MCF 10A (cell line): Measurements from ENCODE around the gene PAMR1. TPM values are rescaled to one million over a fixed set of nuclear protein-coding genes. Genes with fewer than 3 reads are reported as not detected.

Experiments
- BruUV-seq: library from RNA; stranded (reverse); fragments of 400-500 nt; replicated peaks from 2 replicates; lab custom pipeline; 2021; lab: Mats Ljungman, UMichigan
- CTCF ChIA-PET: fragments of 300-600 bp; sonication (Branson Sonifier 250); formaldehyde crosslinking; extraction: SDS; loops from one replicate; lab custom pipeline; 2021; ENCODE audit warnings: antibody characterized with exemption, inconsistent platforms; lab: Yijun Ruan, JAX
- POLR2A ChIA-PET: fragments of 300-600, 350-650 bp; sonication (Branson Sonifier 250); formaldehyde crosslinking; extraction: SDS; loops from one replicate; lab custom pipeline; 2020; ENCODE audit warnings: antibody characterized with exemption, inconsistent platforms; lab: Yijun Ruan, JAX
- DNase-seq: peaks from one replicate; pipeline ENCODE4 v3.0.0-alpha.2; 2018; ENCODE audit not compliant: unreplicated experiment
- H3K27ac Mint-ChIP-seq: one replicate; pipeline ENCODE4 v1.8.0; 2022; ENCODE audit warnings: mild to moderate bottlenecking, low read depth, mixed read lengths; ENCODE audit not compliant: unreplicated experiment
- H3K27me3 Mint-ChIP-seq: one replicate; pipeline ENCODE4 v1.8.0; 2022; ENCODE audit warnings: mixed read lengths; ENCODE audit not compliant: insufficient read depth, unreplicated experiment
- H3K36me3 Mint-ChIP-seq: one replicate; pipeline ENCODE4 v1.8.0; 2022; ENCODE audit warnings: mild to moderate bottlenecking, moderate library complexity, mixed read lengths; ENCODE audit not compliant: insufficient read depth, unreplicated experiment
- H3K4me1 Mint-ChIP-seq: one replicate; pipeline ENCODE4 v1.8.0; 2022; ENCODE audit warnings: mixed read lengths; ENCODE audit not compliant: insufficient read depth, unreplicated experiment
- H3K4me3 Mint-ChIP-seq: one replicate; pipeline ENCODE4 v1.8.0; 2022; ENCODE audit warnings: mild to moderate bottlenecking, moderate library complexity, mixed read lengths; ENCODE audit not compliant: unreplicated experiment
- H3K9me3 Mint-ChIP-seq: one replicate; pipeline ENCODE4 v1.8.0; 2022; ENCODE audit warnings: mixed read lengths; ENCODE audit not compliant: unreplicated experiment
- intact Hi-C: fragments of 100-400 bp; cut with micrococcal nuclease; formaldehyde crosslinking; loops from 2 replicates; pipeline ENCODE4 v1.14.1; 2022
- total RNA-seq: library from RNA; stranded (reverse); gene quantifications from 2 replicates; pipeline ENCODE4 v1.2.3, GENCODE V29; 2022
- TF ChIP-seq, protein P1 (sequence below): fragments of 200-600 bp; IDR thresholded peaks from one replicate; pipeline ENCODE4 v1.8.0; 2022; ENCODE audit warnings: antibody characterized with exemption, mild to moderate bottlenecking; ENCODE audit not compliant: unreplicated experiment

Gene PAMR1
- total RNA-seq, 1 experiment from 2014 or later: 0.51 TPM

DNA sequence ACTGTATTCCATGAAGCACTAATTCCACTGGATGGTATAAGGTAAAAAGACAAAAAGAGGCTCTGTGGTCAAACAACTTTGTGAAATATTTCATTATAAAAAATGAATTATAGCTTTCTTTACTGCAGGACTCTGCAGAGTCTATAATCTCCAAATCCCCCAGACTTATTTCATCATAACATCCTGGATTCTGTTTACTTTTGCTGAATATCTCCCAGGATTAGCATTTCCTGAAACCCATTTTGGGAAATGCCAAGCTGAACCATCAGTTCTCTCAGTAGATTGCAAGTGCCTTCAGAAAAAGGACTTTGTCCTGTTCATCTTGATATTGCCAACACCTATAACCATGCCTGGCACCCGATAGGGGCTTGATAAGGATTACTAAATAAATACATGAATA, 7.9 kb downstream of the PAMR1 start:
- H3K4me3 Mint-ChIP-seq: no peak overlapping the region
- BruUV-seq: no TSS peak
- intact Hi-C loops: no loop called here
- ChIA-PET CTCF (no interaction called here), POLR2A (interaction anchor here (1.3 kb wide), 1 partner anchor 13 kb away, joined by 4 read pairs; no protein-coding TSS in a partner anchor)
- H3K4me1 Mint-ChIP-seq: peaks cover 6% of the 10 kb centered on the region
- peaks cover 14% of the 10 kb centered on the region for H3K27me3 Mint-ChIP-seq
- TF ChIP-seq, protein P1, sequence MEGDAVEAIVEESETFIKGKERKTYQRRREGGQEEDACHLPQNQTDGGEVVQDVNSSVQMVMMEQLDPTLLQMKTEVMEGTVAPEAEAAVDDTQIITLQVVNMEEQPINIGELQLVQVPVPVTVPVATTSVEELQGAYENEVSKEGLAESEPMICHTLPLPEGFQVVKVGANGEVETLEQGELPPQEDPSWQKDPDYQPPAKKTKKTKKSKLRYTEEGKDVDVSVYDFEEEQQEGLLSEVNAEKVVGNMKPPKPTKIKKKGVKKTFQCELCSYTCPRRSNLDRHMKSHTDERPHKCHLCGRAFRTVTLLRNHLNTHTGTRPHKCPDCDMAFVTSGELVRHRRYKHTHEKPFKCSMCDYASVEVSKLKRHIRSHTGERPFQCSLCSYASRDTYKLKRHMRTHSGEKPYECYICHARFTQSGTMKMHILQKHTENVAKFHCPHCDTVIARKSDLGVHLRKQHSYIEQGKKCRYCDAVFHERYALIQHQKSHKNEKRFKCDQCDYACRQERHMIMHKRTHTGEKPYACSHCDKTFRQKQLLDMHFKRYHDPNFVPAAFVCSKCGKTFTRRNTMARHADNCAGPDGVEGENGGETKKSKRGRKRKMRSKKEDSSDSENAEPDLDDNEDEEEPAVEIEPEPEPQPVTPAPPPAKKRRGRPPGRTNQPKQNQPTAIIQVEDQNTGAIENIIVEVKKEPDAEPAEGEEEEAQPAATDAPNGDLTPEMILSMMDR: no peak
- H3K9me3 Mint-ChIP-seq: no peaks in the 10 kb centered on the region
- no peak for DNase-seq
- H3K36me3 Mint-ChIP-seq: no peaks in the 10 kb centered on the region
- H3K27ac Mint-ChIP-seq: no peak overlapping the region

DNA sequence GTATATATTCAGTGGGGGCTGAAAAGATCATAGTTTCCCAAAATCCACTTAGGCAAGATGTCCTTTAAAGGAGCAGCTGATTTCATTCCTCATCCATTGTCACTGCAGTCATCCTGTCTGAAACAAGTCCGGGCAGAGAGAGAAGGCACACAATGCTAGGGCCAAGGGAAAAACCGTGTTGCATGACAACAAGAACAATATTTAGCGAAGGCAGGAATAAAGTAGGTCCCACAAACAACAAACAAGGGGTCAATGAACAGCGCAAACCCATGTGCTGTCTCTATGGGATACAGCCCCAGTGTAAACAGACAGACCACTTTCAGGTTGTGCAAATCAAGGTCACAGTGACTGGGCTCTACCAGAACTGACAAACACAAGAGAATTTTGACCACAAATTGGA, 9.0 kb downstream of the PAMR1 start:
- TF ChIP-seq, protein P1: no peak
- H3K27me3 Mint-ChIP-seq: peaks cover 3% of the 10 kb centered on the region
- no peak overlapping the region for H3K27ac Mint-ChIP-seq
- no peaks in the 10 kb centered on the region for H3K36me3 Mint-ChIP-seq
- BruUV-seq: no TSS peak
- no peak for DNase-seq
- peaks cover 6% of the 10 kb centered on the region for H3K4me1 Mint-ChIP-seq
- POLR2A ChIA-PET: interaction anchor here (0.5 to 1.3 kb wide), 3 partner anchors 14 to 663 kb away, joined by 3 to 4 read pairs (median 4); no protein-coding TSS in a partner anchor
- H3K9me3 Mint-ChIP-seq: no peaks in the 10 kb centered on the region
- H3K4me3 Mint-ChIP-seq: no peak overlapping the region
- CTCF ChIA-PET: interaction anchor here (0.6 to 1.5 kb wide), 2 partner anchors 750 to 859 kb away, joined by 3 read pairs; no protein-coding TSS in a partner anchor
- intact Hi-C loops: no loop called here

DNA sequence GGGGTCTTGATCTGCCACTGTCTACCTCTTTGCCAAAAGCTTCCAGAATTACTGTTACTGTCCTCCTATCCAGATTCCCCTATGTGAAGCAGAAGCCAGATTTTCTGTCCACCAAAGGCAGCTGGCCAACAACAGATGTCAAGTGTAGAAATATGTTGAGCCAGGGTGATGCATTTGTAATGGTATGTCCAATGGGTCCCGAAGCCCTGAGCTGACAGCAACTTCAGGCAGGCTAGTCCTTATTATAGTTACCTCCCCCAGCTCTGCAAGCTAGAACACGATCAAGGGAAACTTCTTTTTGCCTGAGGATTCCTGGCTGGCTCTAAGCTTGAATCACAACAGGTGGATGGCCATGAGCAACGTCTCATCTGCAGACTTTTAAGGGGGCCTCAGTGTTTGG, 10.2 kb downstream of the PAMR1 start:
- H3K27me3 Mint-ChIP-seq: no peaks in the 10 kb centered on the region
- H3K27ac Mint-ChIP-seq: no peak overlapping the region
- intact Hi-C loops: no loop called here
- H3K4me3 Mint-ChIP-seq: no peak overlapping the region
- TF ChIP-seq, protein P1: no peak
- ChIA-PET CTCF (interaction anchor here (0.6 to 1.5 kb wide), 4 partner anchors 26 to 752 kb away, joined by 3 to 4 read pairs (median 4); no protein-coding TSS in a partner anchor), POLR2A (interaction anchor here (1.0 to 1.4 kb wide), 4 partner anchors 9 to 103 kb away, joined by 3 to 5 read pairs (median 4); partner anchors contain the start of gene FJX1)
- peaks cover 6% of the 10 kb centered on the region for H3K4me1 Mint-ChIP-seq
- no peaks in the 10 kb centered on the region for H3K9me3 Mint-ChIP-seq
- BruUV-seq: no TSS peak
- DNase-seq: peak; percentile 68
- no peaks in the 10 kb centered on the region for H3K36me3 Mint-ChIP-seq

DNA sequence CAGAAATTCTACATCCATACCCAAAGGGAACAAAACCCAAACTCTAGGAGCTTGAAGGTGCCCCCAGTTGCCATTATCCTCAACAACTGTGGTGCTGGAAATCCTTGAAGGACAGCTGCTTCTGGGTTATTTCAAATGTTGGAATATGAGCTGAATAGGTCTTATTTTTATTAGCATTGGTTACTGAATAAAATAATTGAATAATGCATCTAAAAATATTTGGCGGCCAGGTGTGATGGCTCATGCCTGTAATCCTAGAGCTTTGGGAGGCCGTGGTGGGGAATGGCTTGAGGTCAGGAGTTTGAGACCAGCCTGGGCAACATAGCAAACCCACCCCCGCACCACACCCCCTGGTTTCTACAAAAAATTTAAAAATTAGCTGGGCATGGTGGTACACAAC, 10.9 kb downstream of the PAMR1 start:
- POLR2A ChIA-PET: interaction anchor here (0.5 to 1.4 kb wide), 5 partner anchors 14 to 101 kb away, joined by 3 to 5 read pairs (median 3); no protein-coding TSS in a partner anchor
- DNase-seq: no peak
- CTCF ChIA-PET: interaction anchor here (1.4 to 1.5 kb wide), 2 partner anchors 25 to 29 kb away, joined by 4 read pairs; no protein-coding TSS in a partner anchor
- BruUV-seq: no TSS peak
- H3K27ac Mint-ChIP-seq: no peak overlapping the region
- intact Hi-C loops: no loop called here
- TF ChIP-seq, protein P1: no peak
- peaks cover 6% of the 10 kb centered on the region for H3K4me1 Mint-ChIP-seq
- no peaks in the 10 kb centered on the region for H3K36me3 Mint-ChIP-seq
- H3K27me3 Mint-ChIP-seq: no peaks in the 10 kb centered on the region
- no peak overlapping the region for H3K4me3 Mint-ChIP-seq
- no peaks in the 10 kb centered on the region for H3K9me3 Mint-ChIP-seq
